HCT116 (cell line): ENCODE measurements around the gene MCC. TPM values are rescaled to one million over a fixed set of nuclear protein-coding genes. Genes with fewer than 3 reads are reported as not detected.

Experiments
- ATAC-seq: fragments of 200-7000 bp; cut with Tn5 transposase; 2 replicates; pipeline ENCODE4 v1.9.1; 2020; ENCODE audit warnings: mild to moderate bottlenecking, moderate library complexity
- BruUV-seq: library from RNA; stranded (reverse); fragments of 400-500 nt; replicated peaks from 2 replicates; lab custom pipeline; 2021; lab: Mats Ljungman, UMichigan
- CTCF ChIA-PET: fragments of 300-600 bp; sonication (Branson Sonifier 250); formaldehyde crosslinking; loops from one replicate; lab custom pipeline; 2021; ENCODE audit warnings: antibody characterized with exemption; lab: Charles Lee
- POLR2A ChIA-PET: fragments of 300-600, 350-600 bp; sonication (Branson Sonifier 250); formaldehyde crosslinking; loops from one replicate; lab custom pipeline; 2021; ENCODE audit warnings: antibody characterized with exemption; lab: Charles Lee
- RAD21 ChIA-PET, 2 experiments: fragments of 300-600 bp; sonication (Branson Sonifier 250); formaldehyde crosslinking; loops; one replicate each; lab custom pipeline; 2023; ENCODE audit warnings: low total read pairs in 2 of 2; ENCODE audit not compliant: uncharacterized antibody in 2 of 2, unreplicated experiment in 2 of 2, low non-redundant PET in 1 of 2; lab: Charles Lee
- DNase-seq: peaks from one replicate; pipeline ENCODE4 v3.0.0-alpha.2; 2010; ENCODE audit warnings: low read depth, low spot score
- H2AFZ ChIP-seq: fragments of 200-600 bp; shearing (Covaris generic), sonication (generic); 2 replicates; pipeline ENCODE4 v1.6.1; 2017; ENCODE audit warnings: low read depth, mixed run types, mixed read lengths, antibody characterized with exemption, low read length; ENCODE audit not compliant: poor library complexity, severe bottlenecking
- H3K27ac ChIP-seq: 2 replicates; pipeline ENCODE4 v1.5.1; 2012; ENCODE audit warnings: low read depth, low read length
- H3K27me3 ChIP-seq: fragments of 200-600 bp; sonication (generic); 2 replicates; pipeline ENCODE4 v1.6.1; 2016; ENCODE audit warnings: mixed run types, low read length, mixed read lengths; ENCODE audit not compliant: insufficient read depth
- H3K36me3 ChIP-seq, 2 experiments: fragments of 200-500 bp in 1 of 2; fragments of 200-600 bp in 1 of 2; sonication (Bioruptor generic) in 1 of 2; sonication (generic) in 1 of 2; 2 replicates each; pipeline versions ENCODE4 v1.5.1 to v1.6.1; 2014 to 2016; ENCODE audit warnings: low read length in 2 of 2, inconsistent platforms in 1 of 2, mixed read lengths in 1 of 2, mixed run types in 1 of 2; ENCODE audit not compliant: insufficient read depth in 2 of 2, control insufficient read depth in 1 of 2
- H3K4me1 ChIP-seq, 2 experiments: fragments of 200-600 bp in 1 of 2; sonication (generic) in 1 of 2; 2 replicates each; pipeline versions ENCODE4 v1.5.1 to v1.6.1; 2012 to 2017; ENCODE audit warnings: low read length in 2 of 2, inconsistent platforms in 1 of 2, mild to moderate bottlenecking in 1 of 2, mixed read lengths in 1 of 2, mixed run types in 1 of 2, moderate library complexity in 1 of 2; ENCODE audit not compliant: insufficient read depth in 2 of 2, control insufficient read depth in 1 of 2
- H3K4me2 ChIP-seq: fragments of 200-600 bp; sonication (generic); 2 replicates; pipeline ENCODE4 v1.6.1; 2017; ENCODE audit warnings: mixed run types, low read length, mixed read lengths
- H3K4me3 ChIP-seq, 2 experiments: fragments of 200-600 bp in 1 of 2; sonication (generic) in 1 of 2; replicated peaks in 1 of 2; 2 replicates each; pipeline ENCODE4 v1.5.1; 2011 to 2016; ENCODE audit warnings: low read length in 2 of 2, control low read depth in 1 of 2, low read depth in 1 of 2, mild to moderate bottlenecking in 1 of 2, mixed read lengths in 1 of 2, mixed run types in 1 of 2
- H3K79me2 ChIP-seq: fragments of 200-600 bp; sonication (generic); 2 replicates; pipeline ENCODE4 v1.6.1; 2017; ENCODE audit warnings: mild to moderate bottlenecking, mixed run types, low read length, moderate library complexity, mixed read lengths; ENCODE audit not compliant: insufficient read depth
- H3K9ac ChIP-seq: fragments of 200-600 bp; sonication (generic); 2 replicates; pipeline ENCODE4 v1.6.1; 2016; ENCODE audit warnings: low read length, mixed read lengths
- H3K9me2 ChIP-seq: fragments of 200-600 bp; sonication (generic), shearing (Covaris generic); 2 replicates; pipeline ENCODE4 v1.6.1; 2017; ENCODE audit warnings: mixed run types, mild to moderate bottlenecking, moderate library complexity; ENCODE audit not compliant: insufficient read depth
- H3K9me3 ChIP-seq, 2 experiments: fragments of 200-500 bp in 1 of 2; fragments of 200-600 bp in 1 of 2; sonication (Bioruptor generic) in 1 of 2; sonication (generic) in 1 of 2; 2 replicates each; pipeline ENCODE4 v1.6.1; 2014 to 2017; ENCODE audit warnings: low read length in 2 of 2, mixed read lengths in 2 of 2, inconsistent platforms in 1 of 2, low read depth in 1 of 2, mild to moderate bottlenecking in 1 of 2, mixed run types in 1 of 2, moderate library complexity in 1 of 2; ENCODE audit not compliant: control insufficient read depth in 1 of 2, insufficient read depth in 1 of 2
- H4K20me1 ChIP-seq: fragments of 200-600 bp; sonication (generic), shearing (Covaris generic); 2 replicates; pipeline ENCODE4 v1.6.1; 2017; ENCODE audit warnings: mixed run types, mild to moderate bottlenecking, moderate library complexity; ENCODE audit not compliant: insufficient read depth
- CEBPB ChIP-seq: IDR thresholded peaks from 2 replicates; pipeline ENCODE4 v1.6.1; 2012; ENCODE audit warnings: low read depth
- CTCF ChIP-seq, 3 experiments: fragments of 200-600 bp in 1 of 3; sonication (generic) in 1 of 3; IDR thresholded peaks in 2 of 3; conservative IDR thresholded peaks in 1 of 3; 2 replicates each; pipeline ENCODE4 v1.5.1; 2012 to 2017; ENCODE audit warnings: low read depth in 2 of 3, low read length in 2 of 3, antibody characterized with exemption in 1 of 3, borderline replicate concordance in 1 of 3, control low read depth in 1 of 3, mild to moderate bottlenecking in 1 of 3, mixed read lengths in 1 of 3, mixed run types in 1 of 3, moderate library complexity in 1 of 3; ENCODE audit not compliant: insufficient read depth in 1 of 3
- EGR1 ChIP-seq: IDR thresholded peaks from 2 replicates; pipeline ENCODE4 v1.6.1; 2012; ENCODE audit warnings: low read depth
- EZH2 ChIP-seq: fragments of 200-600 bp; sonication (generic); IDR thresholded peaks from 2 replicates; pipeline ENCODE4 v1.6.1; 2017; ENCODE audit warnings: antibody characterized with exemption, mixed run types
- POLR2A ChIP-seq: IDR thresholded peaks from 2 replicates; pipeline ENCODE4 v1.7.0; 2011; ENCODE audit warnings: borderline replicate concordance; ENCODE audit not compliant: insufficient read depth, insufficient read length; ENCODE audit errors: extremely low read depth
- ZFX ChIP-seq: fragments of 450-650 bp; IDR thresholded peaks from 2 replicates; pipeline ENCODE4 v1.6.1; 2017
- ZNF274 ChIP-seq: fragments of 200-500 bp; sonication (Bioruptor generic); IDR thresholded peaks from 2 replicates; pipeline ENCODE4 v1.6.1; 2014; ENCODE audit warnings: mild to moderate bottlenecking, low read depth, low read length, inconsistent platforms
- intact Hi-C: fragments of 100-400 bp; cut with micrococcal nuclease; formaldehyde crosslinking; loops from 2 replicates; pipeline ENCODE4 v1.10.0; 2022
- total RNA-seq: library from RNA; stranded (reverse); gene quantifications from one replicate; pipeline ENCODE4 v1.2.1, GENCODE V29; 2021; ENCODE audit not compliant: unreplicated experiment

The MCC gene
- total RNA-seq, 1 experiment from 2014 or later, result 20.1 TPM

- BruUV-seq, result no TSS peak
- H3K4me3 ChIP-seq, result peak overlapping the region in 1 of 2 experiments; percentile 58; a peak in 1 of 4 replicates
- DNase-seq, result no peak
- TF ChIP-seq CEBPB (no peak), CTCF (IDR thresholded peaks at IDR 0.05 in 2 of 3, conservative IDR thresholded peaks at IDR 0.05 in 1 of 3; ENCODE audit: borderline replicate concordance in 1 of 3, insufficient read depth in 1 of 3, low read depth in 2 of 3, low read length in 2 of 3) (no peak), ZFX (no peak), POLR2A (no peak), EGR1 (no peak), ZNF274 (no peak), EZH2 (no peak)
- TF ChIP-seq, all 23 proteins: peak for 0
- ATAC-seq, result no peak
- no peaks in the 10 kb centered on the region for H3K9me2 ChIP-seq
- ChIA-PET POLR2A (no interaction called here), RAD21 (no interaction called here), CTCF (interaction anchor here (0.7 kb wide), 1 partner anchor 82 kb away, joined by 3 read pairs; no protein-coding TSS in a partner anchor)
- peaks cover 32% of the 10 kb centered on the region for H3K79me2 ChIP-seq
- intact Hi-C loops, result loop anchor here (5.0 kb wide), 1 partner anchor 111 kb away; no protein-coding TSS in a partner anchor
- H2AFZ ChIP-seq, result no peak overlapping the region
- no peaks in the 10 kb centered on the region for H4K20me1 ChIP-seq
- no peak overlapping the region for H3K9ac ChIP-seq
- peak overlapping the region; percentile 91 for H3K4me2 ChIP-seq
- no peaks in the 10 kb centered on the region for H3K36me3 ChIP-seq
- peaks cover 33 to 63% of the 10 kb centered on the region in 2 experiments for H3K4me1 ChIP-seq
- no peaks in the 10 kb centered on the region for H3K27me3 ChIP-seq
- no peak overlapping the region for H3K27ac ChIP-seq
- H3K9me3 ChIP-seq, result no peaks in the 10 kb centered on the region
Measured at GRCh38 chr5:113201715-113202114, 286.5 kb downstream of the MCC start.
